ENCODE measurements around the gene CD46. TPM values are rescaled to one million over a fixed set of nuclear protein-coding genes. Genes with fewer than 3 reads are reported as not detected.

CD46 gene
- total and polyA plus RNA-seq, 2 donors = 69.7 to 152 TPM

DNA sequence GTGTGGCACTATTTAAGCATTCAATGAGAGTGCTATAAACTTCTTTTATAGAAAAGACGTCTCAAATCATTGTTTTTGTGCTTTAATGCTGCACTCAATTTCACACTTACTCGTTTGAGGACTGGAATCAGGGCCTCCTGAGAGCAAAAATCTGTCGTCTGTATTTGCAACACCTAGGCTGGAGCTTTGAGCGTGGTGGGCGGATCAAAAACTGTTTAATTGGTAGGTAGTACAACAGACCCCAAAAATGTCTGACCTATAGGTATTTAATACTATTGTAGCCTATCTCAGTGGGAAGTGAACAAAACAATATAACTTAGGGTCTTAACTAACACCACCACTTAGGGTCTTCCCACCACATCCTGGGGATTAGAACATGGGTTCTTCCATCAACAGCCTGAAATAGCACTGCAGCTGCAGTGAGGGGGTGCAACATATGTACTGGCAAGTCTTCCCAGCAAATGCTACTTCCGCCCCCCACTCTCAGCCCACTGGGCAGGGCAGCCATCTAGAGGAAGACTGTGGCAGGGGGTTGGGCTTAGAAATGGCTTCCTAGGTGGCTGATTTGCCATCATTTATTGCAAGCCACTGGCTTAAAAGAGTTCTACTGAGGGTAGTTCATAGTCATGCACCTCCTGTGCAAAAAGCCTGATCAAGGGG, 48.3 kb downstream of the CD46 start:
- no peak for DNase-seq (ENCODE audit: low read depth in 6 of 9, low spot score in 9 of 9)
- H3K9me3 ChIP-seq (ENCODE audit: control insufficient read depth in 2 of 2, insufficient read depth in 1 of 2, low read length in 1 of 2) = no peaks in the 10 kb centered on the region
- H3K4me1 ChIP-seq (ENCODE audit: control insufficient read depth in 2 of 2, insufficient read depth in 2 of 2, low read length in 2 of 2) = peaks cover 4 to 19% of the 10 kb centered on the region in 2 donors
- no peak overlapping the region for H3K27ac ChIP-seq (ENCODE audit: low read depth in 1 of 2, low read length in 1 of 2)
- 95% methylated on average over 6 of the region's 6 CpGs for WGBS
- H3K36me3 ChIP-seq (ENCODE audit: control insufficient read depth in 2 of 2, insufficient read depth in 2 of 2, low read length in 1 of 2) = peaks cover 34 to 56% of the 10 kb centered on the region in 2 donors
- H3K27me3 ChIP-seq (ENCODE audit: control insufficient read depth in 2 of 2, insufficient read depth in 1 of 2, low read length in 1 of 2) = no peaks in the 10 kb centered on the region
- no peak overlapping the region for H3K4me3 ChIP-seq (ENCODE audit: low read length in 2 of 2)

DNA sequence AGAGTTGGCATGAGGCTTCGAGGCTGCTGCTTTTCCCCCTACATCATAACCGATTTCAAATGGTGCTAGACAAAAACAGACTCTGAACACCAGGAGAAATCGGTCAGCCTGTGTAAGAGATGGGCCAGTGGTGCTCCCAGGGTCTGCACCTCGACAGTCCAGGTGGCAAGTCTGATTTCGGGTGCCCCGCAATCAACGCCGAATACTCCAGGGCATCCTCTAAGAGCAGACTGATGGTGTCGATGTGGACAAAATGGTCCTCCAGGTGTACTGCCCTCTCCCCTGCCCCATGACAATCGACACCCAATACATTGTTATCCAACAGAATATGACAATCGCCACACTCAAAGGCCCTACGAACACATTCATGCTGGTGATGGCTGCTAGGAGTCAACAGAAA, 50.0 kb downstream of the CD46 start:
- peaks cover 4 to 19% of the 10 kb centered on the region in 2 donors for H3K4me1 ChIP-seq (ENCODE audit: control insufficient read depth in 2 of 2, insufficient read depth in 2 of 2, low read length in 2 of 2)
- WGBS = 79% methylated on average over 12 of the region's 12 CpGs
- no peak overlapping the region for H3K27ac ChIP-seq (ENCODE audit: low read depth in 1 of 2, low read length in 1 of 2)
- H3K9me3 ChIP-seq (ENCODE audit: control insufficient read depth in 2 of 2, insufficient read depth in 1 of 2, low read length in 1 of 2) = no peaks in the 10 kb centered on the region
- H3K27me3 ChIP-seq (ENCODE audit: control insufficient read depth in 2 of 2, insufficient read depth in 1 of 2, low read length in 1 of 2) = no peaks in the 10 kb centered on the region
- peaks cover 50 to 64% of the 10 kb centered on the region in 2 donors for H3K36me3 ChIP-seq (ENCODE audit: control insufficient read depth in 2 of 2, insufficient read depth in 2 of 2, low read length in 1 of 2)
- no peak overlapping the region for H3K4me3 ChIP-seq (ENCODE audit: low read length in 2 of 2)
- DNase-seq (ENCODE audit: low read depth in 6 of 9, low spot score in 9 of 9) = no peak

GRCh38 chr1:207803678-207804077, 51.8 kb downstream of the CD46 start:
- WGBS = 94% methylated on average over 9 of the region's 9 CpGs
- H3K27me3 ChIP-seq (ENCODE audit: control insufficient read depth in 2 of 2, insufficient read depth in 1 of 2, low read length in 1 of 2) = no peaks in the 10 kb centered on the region
- H3K9me3 ChIP-seq (ENCODE audit: control insufficient read depth in 2 of 2, insufficient read depth in 1 of 2, low read length in 1 of 2) = no peaks in the 10 kb centered on the region
- no peak overlapping the region for H3K27ac ChIP-seq (ENCODE audit: low read depth in 1 of 2, low read length in 1 of 2)
- peaks cover 4 to 24% of the 10 kb centered on the region in 2 donors for H3K4me1 ChIP-seq (ENCODE audit: control insufficient read depth in 2 of 2, insufficient read depth in 2 of 2, low read length in 2 of 2)
- DNase-seq (ENCODE audit: low read depth in 6 of 9, low spot score in 9 of 9) = no peak
- H3K36me3 ChIP-seq (ENCODE audit: control insufficient read depth in 2 of 2, insufficient read depth in 2 of 2, low read length in 1 of 2) = peaks cover 69 to 82% of the 10 kb centered on the region in 2 donors
- H3K4me3 ChIP-seq (ENCODE audit: low read length in 2 of 2) = no peak overlapping the region

DNA sequence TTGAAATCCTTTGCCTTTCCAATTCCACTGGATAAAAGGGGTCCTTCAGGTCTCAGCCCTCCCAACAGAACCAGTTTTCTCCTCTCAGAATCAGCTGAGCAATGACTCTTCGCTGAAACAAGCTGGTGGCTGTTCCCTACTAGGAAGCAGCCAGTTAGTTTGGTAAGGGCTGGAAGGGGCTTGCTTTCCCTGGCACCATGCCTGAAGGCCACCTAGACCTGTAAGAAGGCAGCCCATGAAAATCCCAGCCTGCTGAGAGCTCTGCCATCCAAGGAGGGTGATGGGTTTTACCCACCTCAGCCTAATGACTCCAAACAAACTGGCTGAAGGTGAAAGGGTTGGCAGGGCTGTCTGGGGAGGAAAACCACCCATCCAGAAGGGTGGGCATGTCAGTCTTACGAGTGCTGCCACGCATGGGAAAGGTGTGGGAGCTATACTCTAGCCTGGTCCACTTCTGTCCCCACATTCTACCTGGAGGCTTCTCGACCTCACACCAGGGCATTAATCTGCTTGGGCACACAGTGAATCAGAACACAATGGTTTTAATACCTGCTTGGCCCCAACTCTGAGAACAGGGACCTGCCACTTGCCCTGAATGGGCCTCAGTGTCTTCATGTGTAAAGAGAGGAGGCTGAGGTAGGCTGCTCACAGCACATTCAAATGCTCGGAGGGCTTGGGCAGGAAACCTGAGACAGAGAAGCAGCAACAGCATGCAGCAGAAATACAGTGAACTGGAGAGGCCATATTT, 53.0 kb downstream of the CD46 start:
- no peak for DNase-seq (ENCODE audit: low read depth in 6 of 9, low spot score in 9 of 9)
- WGBS = 96% methylated on average over 5 of the region's 5 CpGs
- H3K4me3 ChIP-seq (ENCODE audit: low read length in 2 of 2) = no peak overlapping the region
- H3K36me3 ChIP-seq (ENCODE audit: control insufficient read depth in 2 of 2, insufficient read depth in 2 of 2, low read length in 1 of 2) = peaks cover 81 to 90% of the 10 kb centered on the region in 2 donors
- no peaks in the 10 kb centered on the region for H3K9me3 ChIP-seq (ENCODE audit: control insufficient read depth in 2 of 2, insufficient read depth in 1 of 2, low read length in 1 of 2)
- H3K27me3 ChIP-seq (ENCODE audit: control insufficient read depth in 2 of 2, insufficient read depth in 1 of 2, low read length in 1 of 2) = no peaks in the 10 kb centered on the region
- H3K27ac ChIP-seq (ENCODE audit: low read depth in 1 of 2, low read length in 1 of 2) = no peak overlapping the region
- H3K4me1 ChIP-seq (ENCODE audit: control insufficient read depth in 2 of 2, insufficient read depth in 2 of 2, low read length in 2 of 2) = peaks cover 0 to 20% of the 10 kb centered on the region in 2 donors

DNA sequence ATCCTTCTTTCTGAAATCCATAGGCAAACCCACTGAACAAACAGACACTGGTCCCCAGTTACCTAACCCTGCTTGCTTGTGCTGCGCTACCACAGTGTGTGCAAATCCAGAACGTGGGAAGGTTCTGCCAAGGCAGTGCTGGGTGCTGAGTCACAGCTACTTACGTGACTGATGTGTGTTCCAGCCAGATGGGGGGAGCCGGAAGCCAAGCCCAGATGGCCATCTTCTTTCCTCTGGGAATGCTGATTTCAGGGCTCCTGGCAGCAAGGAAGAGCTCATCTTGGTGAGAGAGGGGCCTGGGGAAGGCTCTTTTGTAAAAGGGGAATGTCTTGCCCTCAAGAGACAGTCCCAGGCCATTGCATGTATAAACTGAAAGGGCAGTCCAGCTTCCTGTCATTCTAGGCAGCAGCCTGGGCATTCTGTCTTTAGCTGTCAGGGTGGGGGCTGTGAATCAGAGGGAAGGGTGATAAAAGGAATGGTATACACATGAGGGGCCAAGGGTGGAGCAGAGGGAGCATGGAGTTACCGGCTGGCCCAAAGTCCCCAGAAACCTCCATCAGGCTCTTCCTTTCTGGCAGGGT, 54.1 kb downstream of the CD46 start:
- WGBS = 95% methylated on average over 5 of the region's 5 CpGs
- Histone ChIP-seq H3K9me3 (ENCODE audit: control insufficient read depth in 2 of 2, insufficient read depth in 1 of 2, low read length in 1 of 2) (no peaks in the 10 kb centered on the region), H3K4me1 (ENCODE audit: control insufficient read depth in 2 of 2, insufficient read depth in 2 of 2, low read length in 2 of 2) (peaks cover 0 to 15% of the 10 kb centered on the region in 2 donors), H3K27ac (ENCODE audit: low read depth in 1 of 2, low read length in 1 of 2) (no peak overlapping the region), H3K27me3 (ENCODE audit: control insufficient read depth in 2 of 2, insufficient read depth in 1 of 2, low read length in 1 of 2) (no peaks in the 10 kb centered on the region), H3K36me3 (ENCODE audit: control insufficient read depth in 2 of 2, insufficient read depth in 2 of 2, low read length in 1 of 2) (peaks cover 86 to 92% of the 10 kb centered on the region in 2 donors), H3K4me3 (ENCODE audit: low read length in 2 of 2) (no peak overlapping the region)
- DNase-seq (ENCODE audit: low read depth in 6 of 9, low spot score in 9 of 9) = no peak

GRCh38 chr1:207806531-207807325, 54.9 kb downstream of the CD46 start:
- H3K27me3 ChIP-seq (ENCODE audit: control insufficient read depth in 2 of 2, insufficient read depth in 1 of 2, low read length in 1 of 2) = no peaks in the 10 kb centered on the region
- H3K4me3 ChIP-seq (ENCODE audit: low read length in 2 of 2) = no peak overlapping the region
- no peak overlapping the region for H3K27ac ChIP-seq (ENCODE audit: low read depth in 1 of 2, low read length in 1 of 2)
- peaks cover 0 to 15% of the 10 kb centered on the region in 2 donors for H3K4me1 ChIP-seq (ENCODE audit: control insufficient read depth in 2 of 2, insufficient read depth in 2 of 2, low read length in 2 of 2)
- 94% methylated on average over 11 of the region's 11 CpGs for WGBS
- DNase-seq (ENCODE audit: low read depth in 6 of 9, low spot score in 9 of 9) = no peak
- no peaks in the 10 kb centered on the region for H3K9me3 ChIP-seq (ENCODE audit: control insufficient read depth in 2 of 2, insufficient read depth in 1 of 2, low read length in 1 of 2)
- H3K36me3 ChIP-seq (ENCODE audit: control insufficient read depth in 2 of 2, insufficient read depth in 2 of 2, low read length in 1 of 2) = peaks cover 92% of the 10 kb centered on the region in 2 donors

GRCh38 chr1:207807326-207807689, 55.5 kb downstream of the CD46 start:
- WGBS = 98% methylated on average over 1 of the region's 1 CpG
- Histone ChIP-seq H3K4me1 (ENCODE audit: control insufficient read depth in 2 of 2, insufficient read depth in 2 of 2, low read length in 2 of 2) (peaks cover 0 to 15% of the 10 kb centered on the region in 2 donors), H3K27ac (ENCODE audit: low read depth in 1 of 2, low read length in 1 of 2) (peak overlapping the region in 1 of 2 donors; percentile 26), H3K36me3 (ENCODE audit: control insufficient read depth in 2 of 2, insufficient read depth in 2 of 2, low read length in 1 of 2) (peaks cover 92% of the 10 kb centered on the region in 2 donors), H3K4me3 (ENCODE audit: low read length in 2 of 2) (no peak overlapping the region), H3K27me3 (ENCODE audit: control insufficient read depth in 2 of 2, insufficient read depth in 1 of 2, low read length in 1 of 2) (no peaks in the 10 kb centered on the region), H3K9me3 (ENCODE audit: control insufficient read depth in 2 of 2, insufficient read depth in 1 of 2, low read length in 1 of 2) (no peaks in the 10 kb centered on the region)
- no peak for DNase-seq (ENCODE audit: low read depth in 6 of 9, low spot score in 9 of 9)

DNA sequence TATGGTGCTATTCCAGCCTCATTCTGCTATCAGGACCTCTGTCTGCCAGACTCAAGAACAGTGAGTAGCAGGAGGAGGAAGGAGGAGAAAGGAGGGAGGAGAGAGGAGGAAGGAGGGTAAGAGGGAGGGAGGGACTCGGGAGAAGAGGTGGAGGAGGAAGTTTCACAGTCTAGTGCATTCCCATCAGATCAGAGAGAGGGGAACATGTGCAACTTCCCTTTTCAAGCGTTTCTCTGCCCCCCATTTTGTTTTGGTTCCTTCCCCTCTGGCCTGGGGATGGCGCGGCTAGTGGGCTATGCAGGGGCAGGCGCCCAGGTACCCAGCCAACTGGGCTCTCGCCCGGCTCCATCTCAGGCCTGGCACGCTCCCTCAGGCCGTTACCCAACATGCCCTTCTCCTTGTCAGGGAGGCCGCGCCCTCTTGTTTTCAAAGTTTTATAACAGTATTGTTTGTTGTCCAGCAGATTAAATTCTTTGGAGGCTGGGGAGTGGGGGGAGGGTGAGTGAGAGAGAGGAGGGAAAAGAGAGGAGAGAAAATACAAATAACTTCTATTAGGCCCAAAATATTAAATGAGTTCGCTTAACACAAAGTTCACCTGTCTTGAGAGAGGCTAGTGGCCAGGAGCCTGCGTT, 56.0 kb downstream of the CD46 start:
- no peaks in the 10 kb centered on the region for H3K27me3 ChIP-seq (ENCODE audit: control insufficient read depth in 2 of 2, insufficient read depth in 1 of 2, low read length in 1 of 2)
- no peaks in the 10 kb centered on the region for H3K9me3 ChIP-seq (ENCODE audit: control insufficient read depth in 2 of 2, insufficient read depth in 1 of 2, low read length in 1 of 2)
- H3K27ac ChIP-seq (ENCODE audit: low read depth in 1 of 2, low read length in 1 of 2) = peak overlapping the region; percentile 26 to 46
- H3K4me1 ChIP-seq (ENCODE audit: control insufficient read depth in 2 of 2, insufficient read depth in 2 of 2, low read length in 2 of 2) = peaks cover 0 to 15% of the 10 kb centered on the region in 2 donors
- no peak overlapping the region for H3K4me3 ChIP-seq (ENCODE audit: low read length in 2 of 2)
- 85% methylated on average over 13 of the region's 13 CpGs for WGBS
- DNase-seq (ENCODE audit: low read depth in 6 of 9, low spot score in 9 of 9) = no peak
- H3K36me3 ChIP-seq (ENCODE audit: control insufficient read depth in 2 of 2, insufficient read depth in 2 of 2, low read length in 1 of 2) = peaks cover 95% of the 10 kb centered on the region in 2 donors
